ENCODE results near the gene CELF4.

Gene CELF4

DNA sequence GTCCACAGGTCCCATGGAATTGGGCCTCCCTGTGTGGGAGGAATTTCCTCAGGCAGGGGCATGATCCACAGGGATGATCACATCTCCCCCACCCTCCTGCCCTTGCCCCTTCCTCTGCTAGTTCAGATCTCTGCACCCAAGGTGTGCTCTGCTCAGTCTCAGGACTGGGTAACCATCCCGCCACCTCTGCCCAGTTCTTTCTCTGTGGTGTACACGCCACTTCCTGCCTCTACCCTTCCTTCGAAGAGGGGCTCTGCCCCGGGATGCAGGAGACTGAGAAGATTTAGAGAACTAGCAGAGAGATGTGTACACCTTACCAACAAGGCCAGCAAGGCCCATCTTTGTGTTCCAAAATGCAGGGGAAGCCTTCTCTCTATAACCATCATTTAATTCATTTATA, 160.4 kb downstream of the CELF4 start:
- peaks cover 5% of the 10 kb centered on the region for H3K27me3 ChIP-seq (replicated peaks; ENCODE audit: control insufficient read depth, insufficient read depth, low read length)
- no peak overlapping the region for H3K4me3 ChIP-seq (ENCODE audit: low read length)
- no peaks in the 10 kb centered on the region for H3K36me3 ChIP-seq (ENCODE audit: control insufficient read depth, insufficient read depth, low read length, severe bottlenecking)
- no peak for DNase-seq (ENCODE audit: low read depth)
- H3K9me3 ChIP-seq (ENCODE audit: control insufficient read depth, low read length): no peaks in the 10 kb centered on the region
- H3K4me1 ChIP-seq (ENCODE audit: control insufficient read depth, insufficient read depth, low read length): peaks cover 16% of the 10 kb centered on the region
- H3K9ac ChIP-seq (ENCODE audit: low read length): no peak overlapping the region

DNA sequence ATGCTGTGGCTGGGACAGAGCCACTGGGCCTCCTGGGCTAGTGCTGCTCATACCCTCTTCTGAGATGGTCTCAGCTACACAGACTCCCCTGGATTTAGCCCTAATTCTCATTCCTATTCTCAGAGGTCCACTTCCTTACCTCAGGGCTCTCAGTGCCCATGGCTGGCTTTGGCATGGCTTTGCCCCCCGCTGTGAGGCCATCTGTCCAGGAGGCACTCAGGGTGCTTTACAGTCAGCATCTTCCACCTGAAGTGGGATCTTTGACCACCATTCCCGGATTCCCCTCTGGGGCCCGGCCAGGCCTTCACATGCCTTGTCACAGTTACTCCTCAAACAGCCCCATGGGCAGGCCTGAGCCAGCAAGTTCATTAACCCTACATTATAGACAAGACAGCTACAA, 161.8 kb downstream of the CELF4 start:
- H3K9ac ChIP-seq (ENCODE audit: low read length): no peak overlapping the region
- peaks cover 16% of the 10 kb centered on the region for H3K4me1 ChIP-seq (ENCODE audit: control insufficient read depth, insufficient read depth, low read length)
- no peak for DNase-seq (ENCODE audit: low read depth)
- no peak overlapping the region for H3K4me3 ChIP-seq (ENCODE audit: low read length)
- H3K27me3 ChIP-seq (replicated peaks; ENCODE audit: control insufficient read depth, insufficient read depth, low read length): peaks cover 2% of the 10 kb centered on the region
- H3K36me3 ChIP-seq (ENCODE audit: control insufficient read depth, insufficient read depth, low read length, severe bottlenecking): no peaks in the 10 kb centered on the region
- no peaks in the 10 kb centered on the region for H3K9me3 ChIP-seq (ENCODE audit: control insufficient read depth, low read length)

DNA sequence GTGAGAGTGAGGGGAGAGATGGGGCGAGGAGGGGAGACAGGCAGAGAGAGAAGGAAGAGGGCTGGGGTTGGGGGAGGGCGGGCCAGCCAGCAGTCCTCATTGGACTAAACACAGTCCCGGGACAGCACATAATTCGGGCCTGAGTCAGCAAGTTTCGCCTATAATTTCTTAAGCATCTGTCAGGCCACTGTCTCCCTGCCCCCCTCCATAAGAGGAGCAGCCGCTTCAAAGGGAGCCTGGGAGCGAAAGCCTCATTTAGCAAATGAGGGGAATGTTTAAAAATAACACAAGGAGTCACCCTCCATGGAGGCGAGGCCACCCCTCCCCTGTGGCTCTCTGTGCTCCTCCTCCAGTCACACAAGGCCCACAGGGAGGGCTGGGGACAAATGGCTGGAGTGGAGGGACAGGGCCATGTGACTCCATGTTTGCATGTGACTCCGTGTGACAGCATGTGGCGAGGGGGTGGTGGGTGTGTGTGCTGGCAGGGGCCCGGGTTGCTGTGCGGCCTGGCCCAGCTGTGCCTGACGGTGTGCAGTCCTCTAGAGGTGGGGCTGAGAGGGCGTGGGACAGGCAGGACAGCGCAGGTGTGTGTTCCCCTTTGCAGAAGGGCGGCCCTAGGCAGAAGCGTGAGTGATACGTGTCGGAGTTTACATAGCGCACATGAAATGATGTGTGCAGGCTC, 162.4 kb downstream of the CELF4 start:
- Histone ChIP-seq H3K4me3 (ENCODE audit: low read length) (no peak overlapping the region), H3K27me3 (replicated peaks; ENCODE audit: control insufficient read depth, insufficient read depth, low read length) (no peaks in the 10 kb centered on the region), H3K9ac (ENCODE audit: low read length) (no peak overlapping the region), H3K36me3 (ENCODE audit: control insufficient read depth, insufficient read depth, low read length, severe bottlenecking) (no peaks in the 10 kb centered on the region), H3K4me1 (ENCODE audit: control insufficient read depth, insufficient read depth, low read length) (peaks cover 16% of the 10 kb centered on the region), H3K9me3 (ENCODE audit: control insufficient read depth, low read length) (no peaks in the 10 kb centered on the region)
- peak; percentile 89 for DNase-seq (ENCODE audit: low read depth)

DNA sequence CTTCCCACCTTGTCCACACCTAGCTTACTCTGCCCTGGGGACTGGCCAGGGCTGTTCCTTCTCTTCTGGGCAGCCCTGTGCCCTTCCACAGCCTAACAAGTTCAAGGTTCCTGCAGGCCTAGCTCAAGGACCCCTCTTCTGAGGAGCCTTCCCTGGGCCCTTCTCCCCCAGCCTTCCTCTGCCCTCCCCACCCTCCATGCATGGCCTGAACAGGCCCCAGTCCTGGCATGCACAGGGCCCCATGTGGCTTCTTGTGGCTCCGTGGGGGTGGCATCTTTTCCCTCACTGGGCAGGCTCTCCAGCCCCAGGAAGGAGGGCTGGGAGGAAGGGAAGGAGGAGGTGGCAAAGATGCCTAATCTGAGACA, 162.9 kb downstream of the CELF4 start:
- H3K4me1 ChIP-seq (ENCODE audit: control insufficient read depth, insufficient read depth, low read length): peaks cover 16% of the 10 kb centered on the region
- H3K36me3 ChIP-seq (ENCODE audit: control insufficient read depth, insufficient read depth, low read length, severe bottlenecking): no peaks in the 10 kb centered on the region
- no peak for DNase-seq (ENCODE audit: low read depth)
- no peak overlapping the region for H3K4me3 ChIP-seq (ENCODE audit: low read length)
- H3K9ac ChIP-seq (ENCODE audit: low read length): peak overlapping the region; percentile 55
- H3K9me3 ChIP-seq (ENCODE audit: control insufficient read depth, low read length): no peaks in the 10 kb centered on the region
- H3K27me3 ChIP-seq (replicated peaks; ENCODE audit: control insufficient read depth, insufficient read depth, low read length): no peaks in the 10 kb centered on the region

DNA sequence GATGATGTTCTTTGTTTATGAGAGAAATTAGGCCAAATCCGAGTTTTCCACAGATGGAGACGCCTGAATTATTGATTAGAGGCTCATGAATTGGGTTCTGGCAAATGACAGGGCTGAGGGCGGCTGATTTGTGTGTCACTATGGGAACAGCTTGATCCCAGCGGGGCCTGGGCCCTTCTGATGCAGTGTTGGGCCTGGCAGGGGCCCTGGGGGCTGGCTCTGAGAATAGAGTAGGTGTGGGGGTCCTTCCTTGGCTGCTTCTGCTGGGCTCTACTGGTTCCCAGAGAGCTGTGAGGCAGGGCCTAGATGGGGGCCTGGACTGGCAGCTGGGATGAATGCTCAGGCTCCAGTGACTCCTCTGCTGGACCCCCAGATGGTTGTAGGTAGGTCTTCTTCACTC, 164.8 kb downstream of the CELF4 start:
- Histone ChIP-seq H3K4me3 (ENCODE audit: low read length) (no peak overlapping the region), H3K4me1 (ENCODE audit: control insufficient read depth, insufficient read depth, low read length) (peaks cover 19% of the 10 kb centered on the region), H3K36me3 (ENCODE audit: control insufficient read depth, insufficient read depth, low read length, severe bottlenecking) (no peaks in the 10 kb centered on the region), H3K9me3 (ENCODE audit: control insufficient read depth, low read length) (no peaks in the 10 kb centered on the region), H3K27me3 (replicated peaks; ENCODE audit: control insufficient read depth, insufficient read depth, low read length) (no peaks in the 10 kb centered on the region), H3K9ac (ENCODE audit: low read length) (no peak overlapping the region)
- no peak for DNase-seq (ENCODE audit: low read depth)

DNA sequence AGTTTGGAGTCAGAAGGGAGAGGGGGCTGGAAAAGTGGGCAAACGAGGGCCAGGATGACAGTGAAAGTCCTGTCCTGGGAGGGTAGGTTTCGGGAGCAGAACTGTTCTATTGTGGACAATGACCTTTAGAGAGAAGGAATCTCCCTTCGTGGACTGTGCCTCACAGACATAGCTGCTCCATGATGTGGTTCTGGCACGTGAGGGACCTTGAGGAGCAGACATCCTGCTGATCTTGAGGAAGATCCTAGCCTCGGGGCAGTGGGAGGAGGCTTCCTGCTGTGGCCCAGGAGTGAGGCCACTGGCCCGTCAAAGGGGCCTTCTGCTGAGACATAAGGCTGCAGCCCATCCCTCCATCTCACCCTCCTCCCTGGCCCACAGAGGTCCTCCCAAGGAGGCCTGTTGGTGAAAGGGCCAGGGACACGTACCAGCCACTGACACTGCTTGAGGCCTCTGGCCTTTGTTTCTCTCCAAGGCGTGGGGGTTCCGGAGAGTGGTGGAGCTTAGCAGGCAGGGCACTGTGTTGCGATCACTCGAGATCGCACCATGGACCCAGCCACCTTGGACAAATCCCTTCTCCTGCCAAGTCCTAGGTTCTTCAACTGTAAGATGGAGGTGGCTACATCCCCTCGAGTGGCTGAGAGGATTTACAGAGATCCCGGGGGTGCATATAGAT, 167.2 kb downstream of the CELF4 start:
- no peak overlapping the region for H3K4me3 ChIP-seq (ENCODE audit: low read length)
- H3K9ac ChIP-seq (ENCODE audit: low read length): no peak overlapping the region
- no peaks in the 10 kb centered on the region for H3K36me3 ChIP-seq (ENCODE audit: control insufficient read depth, insufficient read depth, low read length, severe bottlenecking)
- H3K9me3 ChIP-seq (ENCODE audit: control insufficient read depth, low read length): no peaks in the 10 kb centered on the region
- H3K4me1 ChIP-seq (ENCODE audit: control insufficient read depth, insufficient read depth, low read length): peaks cover 22% of the 10 kb centered on the region
- H3K27me3 ChIP-seq (replicated peaks; ENCODE audit: control insufficient read depth, insufficient read depth, low read length): no peaks in the 10 kb centered on the region
- DNase-seq (ENCODE audit: low read depth): peak; percentile 17

DNA sequence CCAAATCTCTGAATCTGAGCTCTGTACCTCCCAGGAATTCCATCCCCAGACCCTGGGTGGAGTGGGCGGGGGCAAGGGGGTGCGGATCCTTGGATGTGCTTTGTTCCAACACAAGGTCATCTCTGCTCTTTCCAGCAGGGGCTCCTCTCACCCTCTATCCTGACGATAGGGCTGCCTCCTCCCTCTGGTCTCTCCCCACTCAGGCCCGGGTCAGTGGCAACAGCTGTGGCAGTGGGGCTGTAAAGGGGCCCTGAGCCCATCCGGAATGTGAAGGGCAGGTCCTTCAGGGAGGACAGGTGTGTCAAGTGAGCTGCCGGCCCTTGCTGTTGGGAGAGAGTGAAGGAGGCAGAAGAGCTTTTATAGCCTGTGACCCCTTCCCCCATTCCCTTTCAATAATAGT, 167.8 kb downstream of the CELF4 start:
- H3K27me3 ChIP-seq (replicated peaks; ENCODE audit: control insufficient read depth, insufficient read depth, low read length): peaks cover 6% of the 10 kb centered on the region
- no peak for DNase-seq (ENCODE audit: low read depth)
- H3K36me3 ChIP-seq (ENCODE audit: control insufficient read depth, insufficient read depth, low read length, severe bottlenecking): no peaks in the 10 kb centered on the region
- H3K9ac ChIP-seq (ENCODE audit: low read length): no peak overlapping the region
- no peak overlapping the region for H3K4me3 ChIP-seq (ENCODE audit: low read length)
- peaks cover 17% of the 10 kb centered on the region for H3K4me1 ChIP-seq (ENCODE audit: control insufficient read depth, insufficient read depth, low read length)
- H3K9me3 ChIP-seq (ENCODE audit: control insufficient read depth, low read length): no peaks in the 10 kb centered on the region

DNA sequence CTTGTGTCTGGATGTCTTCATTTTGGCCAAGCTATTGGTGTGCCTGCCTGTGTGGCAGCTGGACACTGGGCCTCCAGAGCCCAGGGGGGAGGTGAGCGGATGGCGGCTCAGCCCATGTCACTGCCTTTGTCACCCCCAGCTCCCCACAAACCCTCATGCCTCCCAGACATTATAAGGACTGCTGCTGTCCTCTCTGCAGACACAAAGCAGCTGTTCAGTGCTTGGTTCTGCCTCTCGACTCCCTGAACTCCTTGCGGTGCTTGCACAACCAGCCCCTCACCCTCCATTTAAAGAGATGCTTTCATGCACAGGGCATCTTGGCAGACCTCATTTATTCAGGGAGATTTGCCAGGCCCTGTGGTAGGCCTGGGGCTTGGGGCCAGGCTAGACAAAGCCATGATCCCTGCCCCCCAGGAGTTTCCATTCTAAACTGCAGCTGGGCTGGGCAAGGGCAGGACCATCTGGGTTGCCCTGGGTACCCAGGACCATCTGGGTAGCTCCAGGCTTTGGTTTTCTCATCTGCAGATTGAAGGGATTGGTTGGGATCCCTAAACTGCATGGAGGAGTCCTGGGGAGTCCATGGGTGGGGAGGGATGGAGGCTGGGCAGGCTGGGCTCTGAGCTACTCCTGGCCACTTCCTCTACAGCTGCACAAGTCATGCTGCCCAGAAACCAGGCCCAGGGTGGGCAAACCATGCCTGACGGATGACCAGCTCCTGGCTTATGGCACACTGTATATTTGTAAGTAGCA, 168.5 kb downstream of the CELF4 start:
- peaks cover 10% of the 10 kb centered on the region for H3K4me1 ChIP-seq (ENCODE audit: control insufficient read depth, insufficient read depth, low read length)
- H3K36me3 ChIP-seq (ENCODE audit: control insufficient read depth, insufficient read depth, low read length, severe bottlenecking): no peaks in the 10 kb centered on the region
- no peak overlapping the region for H3K4me3 ChIP-seq (ENCODE audit: low read length)
- H3K9me3 ChIP-seq (ENCODE audit: control insufficient read depth, low read length): no peaks in the 10 kb centered on the region
- H3K27me3 ChIP-seq (replicated peaks; ENCODE audit: control insufficient read depth, insufficient read depth, low read length): peaks cover 6% of the 10 kb centered on the region
- DNase-seq (ENCODE audit: low read depth): peak; percentile 22
- no peak overlapping the region for H3K9ac ChIP-seq (ENCODE audit: low read length)

DNA sequence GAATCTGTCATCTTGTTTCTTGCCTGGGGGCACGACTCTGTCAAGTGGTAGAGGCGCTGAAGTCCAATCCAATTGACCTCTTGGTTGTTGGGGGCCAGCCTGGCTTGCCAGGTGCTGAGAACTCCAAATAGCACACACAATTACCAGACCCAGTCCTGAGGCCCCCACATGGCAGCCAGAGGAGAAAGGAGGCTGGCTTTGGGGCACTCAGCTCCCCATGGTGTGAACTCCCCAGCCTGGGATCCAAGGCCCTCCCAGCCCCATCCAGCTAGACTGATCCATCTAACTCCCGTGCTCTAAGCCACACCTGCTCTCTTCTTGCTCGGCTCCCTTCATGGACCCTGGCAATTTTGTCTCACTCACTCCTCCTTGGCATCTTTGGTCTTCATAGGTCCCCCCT, 170.0 kb downstream of the CELF4 start:
- Histone ChIP-seq H3K9me3 (ENCODE audit: control insufficient read depth, low read length) (peaks cover 8% of the 10 kb centered on the region), H3K4me1 (ENCODE audit: control insufficient read depth, insufficient read depth, low read length) (peaks cover 8% of the 10 kb centered on the region), H3K36me3 (ENCODE audit: control insufficient read depth, insufficient read depth, low read length, severe bottlenecking) (no peaks in the 10 kb centered on the region), H3K9ac (ENCODE audit: low read length) (no peak overlapping the region), H3K4me3 (ENCODE audit: low read length) (no peak overlapping the region), H3K27me3 (replicated peaks; ENCODE audit: control insufficient read depth, insufficient read depth, low read length) (peaks cover 6% of the 10 kb centered on the region)
- no peak for DNase-seq (ENCODE audit: low read depth)

DNA sequence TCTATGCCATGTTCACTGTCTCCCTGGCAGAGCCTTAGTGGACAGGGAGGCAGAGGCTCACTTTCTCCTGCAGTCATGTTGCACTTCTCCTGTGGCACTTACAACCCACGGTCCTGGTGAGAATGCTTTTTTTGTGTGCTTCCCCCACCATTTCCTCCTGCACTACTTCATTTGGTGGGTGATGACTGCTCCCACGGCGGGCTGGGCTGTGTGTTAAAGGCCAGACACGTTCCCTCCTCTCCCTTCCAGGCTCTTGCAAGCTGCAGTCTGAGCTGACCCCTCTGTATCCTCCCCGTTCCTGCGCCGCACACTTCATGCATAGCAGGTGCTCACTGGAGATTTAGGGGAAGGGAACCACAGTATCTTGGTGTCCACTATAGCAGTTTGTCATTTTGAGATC, 170.5 kb downstream of the CELF4 start:
- Histone ChIP-seq H3K4me3 (ENCODE audit: low read length) (no peak overlapping the region), H3K4me1 (ENCODE audit: control insufficient read depth, insufficient read depth, low read length) (peaks cover 8% of the 10 kb centered on the region), H3K9ac (ENCODE audit: low read length) (no peak overlapping the region), H3K36me3 (ENCODE audit: control insufficient read depth, insufficient read depth, low read length, severe bottlenecking) (no peaks in the 10 kb centered on the region), H3K9me3 (ENCODE audit: control insufficient read depth, low read length) (peaks cover 10% of the 10 kb centered on the region), H3K27me3 (replicated peaks; ENCODE audit: control insufficient read depth, insufficient read depth, low read length) (peaks cover 6% of the 10 kb centered on the region)
- no peak for DNase-seq (ENCODE audit: low read depth)

DNA sequence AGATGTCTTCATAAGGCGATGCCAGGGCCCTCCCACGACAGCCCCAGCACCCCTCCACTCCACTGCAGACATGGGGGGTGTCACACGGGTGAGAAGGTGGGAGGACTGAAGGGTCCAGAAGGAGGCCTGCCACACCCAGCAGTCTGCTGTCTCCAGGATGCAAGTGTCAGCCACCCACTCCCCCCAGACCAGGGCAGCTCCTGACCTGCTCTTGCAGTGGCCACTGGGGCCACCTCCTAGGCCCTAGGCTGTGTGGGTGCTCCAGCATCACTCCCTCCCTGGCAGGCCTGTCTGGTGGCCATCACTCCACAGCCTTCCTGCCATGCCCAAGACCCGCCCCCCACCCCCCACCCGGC, 171.0 kb downstream of the CELF4 start:
- Histone ChIP-seq H3K4me3 (ENCODE audit: low read length) (peak overlapping the region; percentile 68), H3K4me1 (ENCODE audit: control insufficient read depth, insufficient read depth, low read length) (peaks cover 8% of the 10 kb centered on the region), H3K9me3 (ENCODE audit: control insufficient read depth, low read length) (peaks cover 16% of the 10 kb centered on the region), H3K27me3 (replicated peaks; ENCODE audit: control insufficient read depth, insufficient read depth, low read length) (peaks cover 6% of the 10 kb centered on the region), H3K9ac (ENCODE audit: low read length) (peak overlapping the region; percentile 63), H3K36me3 (ENCODE audit: control insufficient read depth, insufficient read depth, low read length, severe bottlenecking) (no peaks in the 10 kb centered on the region)
- DNase-seq (ENCODE audit: low read depth): no peak
